Activated naive CD4-positive, alpha-beta T cell treated with anti-CD3 and anti-CD28 coated beads, Interleukin-2, amount 50 U/mL, for 72 hours (primary cell): ENCODE data around the gene BRMS1L. TPM values are rescaled to one million over a fixed set of nuclear protein-coding genes. Genes with fewer than 3 reads are reported as not detected.
A peak's percentile ranks its signal among the peaks of the same experiment; 100 is the strongest.

Source experiments
- ATAC-seq, 2 donors: fragments of 150-1000 bp; cut with Tn5 transposase; 2 replicates each; pipeline ENCODE4 v1.10.0; 2021; ENCODE audit warnings: mild to moderate bottlenecking in 2 of 2, moderate library complexity in 2 of 2
- DNase-seq, 2 donors: peaks; one replicate each; pipeline ENCODE4 v3.0.0; 2021 to 2022; ENCODE audit warnings: low spot score in 2 of 2
- H3K27ac Mint-ChIP-seq, 2 donors: one replicate each; pipeline ENCODE4 v1.8.0; 2022; ENCODE audit warnings: mild to moderate bottlenecking in 2 of 2, mixed read lengths in 2 of 2
- H3K36me3 Mint-ChIP-seq, 2 donors: one replicate each; pipeline ENCODE4 v1.8.0; 2022; ENCODE audit warnings: mixed read lengths in 2 of 2
- H3K9me3 Mint-ChIP-seq, 2 donors: one replicate each; pipeline ENCODE4 v1.8.0; 2022; ENCODE audit warnings: mixed read lengths in 2 of 2
- total RNA-seq, 2 donors: library from RNA; stranded (reverse); gene quantifications; one replicate each; pipeline ENCODE4 v1.2.3, GENCODE V29; 2022

Gene BRMS1L
- total RNA-seq, 2 donors from 2014 or later, result 5.1 to 5.7 TPM

DNA sequence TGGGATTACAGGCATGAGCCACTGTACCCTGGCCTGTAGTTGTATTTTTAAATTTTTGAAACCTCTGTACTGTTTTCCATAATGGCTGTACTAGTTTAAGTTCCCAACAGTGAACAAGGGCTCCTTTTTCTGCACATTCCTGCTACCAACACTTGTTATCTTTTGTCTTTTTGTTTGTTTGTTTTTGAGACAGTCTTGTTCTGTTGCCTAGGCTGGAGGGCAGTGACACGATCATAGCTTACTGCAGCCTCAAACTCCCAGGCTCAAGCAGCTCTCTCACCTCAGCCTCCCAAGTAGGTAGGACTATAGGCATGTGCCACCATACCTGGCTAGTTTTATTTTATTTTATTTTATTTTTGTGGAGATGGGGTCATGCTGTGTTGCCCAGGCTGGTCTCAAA, 23.0 kb downstream of the BRMS1L start:
- ATAC-seq (no peak), DNase-seq (no peak)
- Mint-ChIP-seq H3K9me3 (no peaks in the 10 kb centered on the region), H3K36me3 (peaks cover 22 to 32% of the 10 kb centered on the region in 2 donors), H3K27ac (peak overlapping the region in 1 of 2 donors; percentile 2)

DNA sequence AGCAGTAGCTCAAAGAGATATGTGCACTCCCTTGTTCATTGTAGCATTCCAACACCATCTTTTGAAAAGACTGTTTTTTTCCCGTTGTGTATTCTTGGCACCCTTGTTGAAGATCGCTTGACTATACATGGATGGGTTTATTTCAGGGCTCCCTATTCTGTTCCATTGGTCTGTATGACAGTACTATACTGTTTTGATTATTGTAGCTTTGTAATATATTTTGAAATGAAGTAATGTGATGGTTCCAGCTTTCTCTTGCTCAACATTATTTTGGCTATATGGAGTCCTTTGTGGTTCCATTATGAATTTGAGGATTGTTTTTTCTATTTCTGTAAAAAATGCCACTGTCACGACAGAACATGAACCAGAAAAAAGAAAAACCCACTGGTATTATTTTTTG, 25.7 kb downstream of the BRMS1L start:
- peaks cover 11 to 14% of the 10 kb centered on the region in 2 donors for H3K36me3 Mint-ChIP-seq
- H3K9me3 Mint-ChIP-seq, result no peaks in the 10 kb centered on the region
- no peak overlapping the region for H3K27ac Mint-ChIP-seq
- no peak for DNase-seq
- ATAC-seq, result no peak

DNA sequence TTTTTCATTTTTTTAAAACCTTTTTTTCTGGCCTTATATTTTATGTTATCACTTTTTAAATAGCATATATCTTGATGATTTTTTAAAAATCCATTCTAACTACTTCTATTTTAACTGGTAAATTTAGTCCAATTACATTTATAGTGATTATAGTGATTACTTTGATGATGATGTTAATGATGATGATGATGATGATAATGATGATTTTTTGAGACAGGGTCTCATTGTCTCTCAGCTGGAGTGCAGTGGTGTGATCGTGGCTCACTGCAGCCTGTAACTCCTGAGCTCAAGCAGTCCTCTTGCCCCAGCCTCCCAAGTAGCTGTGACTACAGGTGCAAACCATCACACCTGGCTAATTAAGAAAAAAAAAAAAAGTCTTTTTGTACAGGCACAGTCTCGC, 27.1 kb downstream of the BRMS1L start:
- H3K27ac Mint-ChIP-seq, result no peak overlapping the region
- DNase-seq, result no peak
- no peak for ATAC-seq
- peaks cover 11 to 13% of the 10 kb centered on the region in 2 donors for H3K36me3 Mint-ChIP-seq
- no peaks in the 10 kb centered on the region for H3K9me3 Mint-ChIP-seq

DNA sequence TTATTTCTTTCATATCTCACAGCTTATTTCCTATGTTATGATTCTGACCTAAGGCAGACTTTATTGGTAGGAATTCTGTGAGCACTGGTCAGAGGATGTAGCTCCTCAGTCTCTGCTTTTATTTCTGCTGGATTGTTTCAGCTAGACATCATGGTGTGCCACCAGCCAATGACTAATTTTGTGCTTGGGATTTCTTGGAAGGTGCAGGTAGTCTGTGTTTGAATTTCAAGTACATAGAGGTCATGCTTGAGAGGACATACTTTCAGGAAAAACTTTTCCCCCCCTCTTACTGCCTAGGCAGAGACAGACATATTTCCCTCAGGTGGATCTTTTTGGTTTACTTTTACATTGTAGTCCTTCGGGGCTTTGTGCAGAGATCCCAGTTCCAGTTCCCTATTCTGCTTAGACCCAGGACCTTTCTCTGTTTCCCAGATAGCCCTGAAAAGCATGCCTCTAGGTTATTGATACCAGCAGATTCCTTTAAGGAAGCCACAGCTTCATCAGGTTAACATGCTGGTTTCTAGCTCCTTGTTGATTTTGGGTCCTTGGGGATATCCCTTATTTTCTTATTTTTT, 28.6 kb downstream of the BRMS1L start:
- Mint-ChIP-seq H3K36me3 (peaks cover 11 to 13% of the 10 kb centered on the region in 2 donors), H3K9me3 (no peaks in the 10 kb centered on the region), H3K27ac (no peak overlapping the region)
- DNase-seq (no peak), ATAC-seq (no peak)

DNA sequence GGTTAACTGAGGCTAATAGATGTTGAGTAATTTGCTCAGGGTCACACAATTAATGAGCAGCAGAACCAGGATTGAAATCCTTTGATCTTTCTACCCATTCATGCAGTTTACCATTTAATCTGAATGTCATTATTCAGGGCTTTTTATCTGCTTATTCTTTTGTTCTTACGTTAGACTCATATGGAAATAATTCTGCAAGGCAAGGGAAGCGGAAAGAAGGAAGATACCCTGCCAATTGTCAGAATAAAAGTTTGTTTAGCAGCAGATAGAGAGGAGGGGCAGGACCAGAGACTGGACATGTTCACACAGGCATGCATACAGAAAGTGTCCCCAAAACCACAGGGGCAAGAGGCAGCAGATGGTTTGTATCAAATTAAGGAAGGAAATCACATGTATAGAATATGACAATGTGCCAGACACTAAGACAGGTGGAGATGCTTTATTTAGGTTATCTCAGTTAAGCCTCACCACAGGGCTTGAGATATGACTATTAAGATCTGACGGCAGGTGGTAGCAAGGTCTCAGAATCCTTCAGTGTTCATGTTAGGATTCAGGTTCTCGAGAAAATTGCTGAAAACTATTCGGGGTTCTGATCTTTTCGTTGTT, 29.8 kb downstream of the BRMS1L start:
- ATAC-seq (no peak), DNase-seq (no peak)
- Mint-ChIP-seq H3K36me3 (peaks cover 9 to 12% of the 10 kb centered on the region in 2 donors), H3K27ac (no peak overlapping the region), H3K9me3 (no peaks in the 10 kb centered on the region)

DNA sequence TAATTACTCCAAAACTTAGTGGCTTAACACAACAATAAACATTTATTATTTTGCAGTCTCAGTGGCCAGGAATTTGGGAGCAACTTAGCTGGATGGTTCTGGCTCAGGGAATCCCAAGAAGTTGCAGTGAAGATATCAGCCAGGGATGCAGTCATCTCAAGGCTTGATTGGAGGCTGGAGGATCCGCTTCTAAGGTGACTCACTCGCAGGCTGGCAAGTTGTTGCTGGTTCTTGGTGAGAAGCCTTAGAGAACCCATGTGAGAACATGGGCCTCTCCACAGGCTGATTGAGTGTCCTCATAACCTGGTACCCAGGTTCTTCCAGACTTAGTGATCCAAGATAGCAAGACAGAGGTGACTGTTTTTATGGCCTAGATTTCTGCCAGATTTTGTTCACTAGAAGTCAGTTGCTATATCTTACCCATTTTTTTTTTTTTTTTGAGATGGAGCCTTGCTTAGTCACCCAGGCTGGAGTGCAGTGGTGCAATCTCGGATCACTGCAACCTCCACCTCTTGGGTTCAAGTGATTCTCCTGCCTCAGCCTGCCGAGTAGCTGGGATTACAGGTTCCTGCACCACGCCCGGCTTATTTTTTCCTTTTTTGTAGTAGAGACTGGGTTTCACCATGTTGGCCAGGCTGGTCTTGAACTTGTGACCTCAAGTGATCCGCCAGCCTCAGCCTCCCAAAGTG, 32.5 kb downstream of the BRMS1L start:
- no peak overlapping the region for H3K27ac Mint-ChIP-seq
- DNase-seq, result no peak
- no peak for ATAC-seq
- H3K9me3 Mint-ChIP-seq, result no peaks in the 10 kb centered on the region
- peaks cover 0 to 5% of the 10 kb centered on the region in 2 donors for H3K36me3 Mint-ChIP-seq

DNA sequence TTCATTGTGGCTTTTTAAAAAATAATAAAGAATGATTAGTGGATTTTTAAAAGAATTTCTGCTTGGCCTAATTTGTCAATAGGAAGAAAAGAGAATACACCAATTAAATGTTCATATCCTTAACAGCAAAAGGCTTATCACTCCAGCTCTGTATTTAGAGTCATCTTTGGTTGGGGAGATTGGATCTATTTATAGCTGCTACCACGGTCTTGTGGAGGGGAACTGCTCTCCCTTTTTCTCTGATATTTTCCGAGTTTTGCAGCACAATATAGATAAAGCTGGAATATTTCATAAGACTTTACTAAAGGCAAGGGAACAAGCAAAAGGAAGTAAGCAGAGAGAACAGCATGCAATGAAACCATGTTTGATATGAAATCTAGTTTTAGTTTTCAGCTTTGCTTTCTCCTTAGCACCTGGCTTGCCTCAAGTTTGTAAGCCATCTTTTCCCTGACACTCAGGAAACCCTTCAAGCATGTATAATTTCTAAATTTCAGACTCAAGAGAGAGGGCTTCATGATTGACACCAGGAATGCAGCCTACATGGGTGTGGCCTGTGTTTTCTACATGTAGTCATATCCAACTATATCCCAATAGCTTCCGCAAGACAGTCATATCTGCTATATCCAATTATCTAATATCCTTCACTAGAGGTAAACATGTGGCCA, 35.2 kb downstream of the BRMS1L start:
- no peak for ATAC-seq
- DNase-seq, result no peak
- Mint-ChIP-seq H3K36me3 (peaks cover 0 to 5% of the 10 kb centered on the region in 2 donors), H3K27ac (no peak overlapping the region), H3K9me3 (no peaks in the 10 kb centered on the region)

DNA sequence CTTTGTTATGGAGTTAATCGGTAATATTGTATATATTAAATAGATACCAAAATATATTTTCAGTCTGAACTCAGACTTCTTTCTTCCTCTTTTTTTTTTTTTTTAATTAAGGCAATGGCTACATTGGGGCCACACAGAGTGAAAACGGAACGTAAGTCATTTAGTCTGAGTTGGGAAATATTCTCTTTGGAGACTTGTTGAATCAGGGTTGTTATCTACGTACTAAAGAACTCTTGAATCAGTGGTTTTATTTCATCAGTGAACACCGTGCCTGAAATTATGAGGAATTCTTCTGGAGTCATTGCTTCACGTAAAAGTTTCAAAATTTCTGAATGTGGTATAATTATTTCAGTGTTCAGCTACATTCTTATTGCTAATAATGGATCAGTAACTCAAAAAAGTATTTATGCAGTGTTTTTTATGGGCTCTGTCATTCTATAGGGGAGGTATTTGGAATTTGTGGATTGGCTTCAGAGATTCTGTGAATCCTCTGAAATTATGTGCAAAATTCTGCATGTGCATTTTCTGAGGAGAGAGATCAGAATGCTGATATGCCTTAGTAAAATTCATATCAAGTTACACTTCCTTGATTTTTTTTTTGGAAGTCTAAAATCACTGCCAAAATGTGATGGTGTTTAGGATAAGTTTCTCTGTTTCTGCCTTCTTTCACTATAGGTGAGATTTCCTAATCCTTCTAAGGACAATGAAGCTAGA, 39.6 kb downstream of the BRMS1L start:
- ATAC-seq (no peak), DNase-seq (no peak)
- H3K27ac Mint-ChIP-seq, result no peak overlapping the region
- H3K9me3 Mint-ChIP-seq, result no peaks in the 10 kb centered on the region
- H3K36me3 Mint-ChIP-seq, result peaks cover 0 to 5% of the 10 kb centered on the region in 2 donors

DNA sequence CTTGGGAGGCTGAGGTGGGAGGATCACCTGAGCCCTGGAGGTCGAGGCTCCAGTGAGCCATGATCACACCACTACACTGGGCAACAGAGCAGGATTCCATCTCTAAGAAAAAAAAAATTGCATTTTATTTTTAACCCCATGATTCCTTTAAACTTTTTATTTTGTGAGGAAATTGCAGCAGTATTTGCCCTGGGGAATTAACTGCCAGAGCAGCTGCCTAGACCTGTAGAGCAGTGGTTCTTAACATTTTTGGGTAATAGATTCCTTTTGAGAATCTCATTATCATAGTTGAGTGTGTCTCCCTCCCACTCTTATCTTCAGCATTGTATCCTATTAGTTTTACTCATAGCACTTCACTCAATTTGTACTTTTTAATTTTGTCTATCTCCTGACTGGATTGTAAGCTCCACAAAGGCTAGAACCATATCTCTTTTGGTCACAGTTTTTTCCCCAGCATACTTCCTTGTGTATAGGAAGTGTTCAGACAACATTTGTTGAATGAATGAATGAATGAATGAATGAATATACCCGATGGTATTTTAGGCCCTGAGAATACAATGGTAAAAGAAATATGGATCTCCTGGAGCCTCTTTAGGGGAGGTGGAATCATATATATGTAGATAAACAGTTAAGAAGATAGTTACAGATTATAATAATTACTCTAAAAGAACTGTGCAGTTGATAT, 40.6 kb downstream of the BRMS1L start:
- DNase-seq (no peak), ATAC-seq (no peak)
- Mint-ChIP-seq H3K27ac (peak overlapping the region in 1 of 2 donors; percentile 31), H3K36me3 (peaks cover 0 to 5% of the 10 kb centered on the region in 2 donors), H3K9me3 (no peaks in the 10 kb centered on the region)

DNA sequence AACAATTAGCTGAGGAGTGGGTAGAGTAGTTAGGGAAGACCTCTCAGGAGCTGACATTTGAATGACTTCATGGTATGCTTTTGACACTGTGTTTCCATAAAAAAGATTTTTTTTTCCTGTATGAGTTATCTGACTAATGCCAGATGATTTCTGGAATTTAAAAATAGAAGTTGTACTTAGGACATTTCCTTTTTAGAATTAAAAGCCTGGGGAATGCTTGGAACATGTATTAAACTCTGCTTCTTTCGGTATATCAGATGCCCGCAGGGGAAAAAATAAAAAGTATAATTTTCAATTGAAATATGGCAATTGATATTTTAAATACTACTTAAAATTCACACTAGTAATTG, 41.1 kb downstream of the BRMS1L start:
- DNase-seq (no peak), ATAC-seq (no peak)
- no peaks in the 10 kb centered on the region for H3K9me3 Mint-ChIP-seq
- no peak overlapping the region for H3K27ac Mint-ChIP-seq
- H3K36me3 Mint-ChIP-seq, result peaks cover 0 to 5% of the 10 kb centered on the region in 2 donors

DNA sequence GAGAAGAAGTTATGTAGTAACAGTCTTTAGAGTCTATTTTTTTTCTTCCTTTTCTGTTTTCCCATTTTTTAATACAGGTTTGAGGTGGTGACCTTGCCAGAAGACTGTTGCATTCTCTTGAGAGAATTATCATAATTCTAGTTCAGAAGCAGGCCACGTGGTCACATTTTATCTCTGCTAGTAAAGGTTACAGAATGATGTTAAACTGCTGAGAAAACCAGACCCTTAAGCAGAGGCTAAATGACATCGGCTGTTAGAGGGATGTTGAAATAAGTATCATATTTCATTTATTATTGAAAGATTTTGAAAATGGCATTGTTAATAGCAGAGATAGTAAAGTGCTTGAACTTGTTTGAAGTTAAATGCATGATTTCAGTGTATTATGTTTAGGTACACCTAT, 49.2 kb downstream of the BRMS1L start:
- ATAC-seq (no peak), DNase-seq (no peak)
- Mint-ChIP-seq H3K36me3 (no peaks in the 10 kb centered on the region), H3K9me3 (no peaks in the 10 kb centered on the region), H3K27ac (no peak overlapping the region)

DNA sequence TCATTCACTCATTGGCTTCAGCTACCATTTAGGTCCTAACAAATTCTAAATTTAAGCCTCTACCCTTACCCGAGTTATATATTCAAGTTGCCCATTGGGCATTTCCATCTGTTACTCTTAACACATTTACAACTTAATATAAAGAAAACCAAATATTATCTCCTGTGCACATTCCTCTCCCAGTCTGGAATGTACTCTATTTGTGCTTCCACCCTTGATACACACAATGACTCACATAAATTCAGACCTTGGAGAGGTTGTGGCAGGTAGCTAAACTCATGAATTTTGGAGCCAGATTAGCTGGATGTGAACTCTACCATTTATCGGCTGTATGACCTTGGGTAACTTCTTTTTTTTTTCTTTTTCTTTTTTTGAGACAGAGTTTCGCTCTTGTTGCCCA, 51.1 kb downstream of the BRMS1L start:
- no peak for DNase-seq
- ATAC-seq, result no peak
- H3K36me3 Mint-ChIP-seq, result no peaks in the 10 kb centered on the region
- H3K27ac Mint-ChIP-seq, result no peak overlapping the region
- no peaks in the 10 kb centered on the region for H3K9me3 Mint-ChIP-seq

DNA sequence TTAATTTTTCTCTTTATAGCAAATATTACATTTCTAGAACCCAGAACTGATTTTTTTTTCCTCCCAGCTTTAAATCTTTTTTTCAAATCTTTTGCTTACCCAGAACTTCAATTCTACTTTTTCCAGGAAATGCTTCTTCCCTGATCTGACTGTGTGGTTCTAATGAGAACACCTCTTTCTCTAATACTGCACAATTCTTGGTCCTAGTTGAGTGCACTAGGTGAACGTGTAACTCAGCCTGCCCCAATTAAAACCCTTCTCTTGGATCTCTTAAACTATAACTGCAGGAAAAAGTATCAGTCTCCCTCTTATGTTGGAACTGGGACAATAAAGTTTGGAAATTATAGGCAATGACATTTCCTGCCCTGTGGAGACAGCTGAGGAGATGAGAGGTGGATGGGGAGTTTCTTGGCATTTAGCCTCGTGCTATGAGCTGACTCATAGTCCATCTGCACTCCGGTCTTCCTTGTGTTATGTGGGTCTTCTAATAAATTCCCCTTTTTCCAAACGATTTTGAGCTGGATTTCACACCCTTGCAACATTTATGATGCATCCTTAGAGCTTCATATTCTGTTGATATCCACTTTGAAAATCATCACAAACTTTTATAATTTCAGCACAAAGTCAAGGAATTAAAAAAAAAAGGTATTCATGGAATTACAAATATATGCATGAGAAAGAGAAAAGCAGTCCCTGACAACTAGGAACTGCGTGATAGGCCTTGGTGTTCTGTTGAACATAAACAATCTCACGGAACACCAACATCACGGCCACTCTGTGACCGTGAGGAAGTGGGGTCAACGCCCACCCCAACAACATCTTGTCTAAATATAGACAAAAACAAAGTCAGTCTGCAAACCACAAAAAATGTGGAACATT, 52.4 kb downstream of the BRMS1L start:
- H3K36me3 Mint-ChIP-seq, result no peaks in the 10 kb centered on the region
- no peak for DNase-seq
- no peak overlapping the region for H3K27ac Mint-ChIP-seq
- H3K9me3 Mint-ChIP-seq, result no peaks in the 10 kb centered on the region
- ATAC-seq, result no peak

DNA sequence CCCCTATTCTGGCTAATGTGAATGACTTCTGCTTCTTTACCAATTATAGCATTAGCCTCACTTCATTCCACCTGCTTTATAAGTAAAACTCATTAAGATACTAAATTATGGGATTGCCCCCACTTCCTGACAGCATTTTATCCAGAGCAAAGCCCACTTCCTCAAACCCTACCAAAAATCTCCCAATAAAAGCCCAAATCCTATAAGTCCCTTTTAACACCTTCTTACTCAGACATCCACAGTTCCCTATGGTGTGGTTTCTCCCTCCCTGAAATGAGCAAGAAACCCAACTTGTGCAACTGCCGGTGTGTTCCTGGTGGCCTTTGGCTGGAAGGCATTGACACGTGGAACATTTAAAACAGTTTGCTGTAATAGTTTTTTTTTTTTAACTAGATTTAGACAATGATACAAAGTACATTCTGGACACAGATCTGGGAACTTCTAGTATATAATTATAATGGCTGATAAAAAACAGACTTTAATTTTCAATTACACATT, 53.1 kb downstream of the BRMS1L start:
- DNase-seq, result no peak
- Mint-ChIP-seq H3K27ac (no peak overlapping the region), H3K36me3 (no peaks in the 10 kb centered on the region), H3K9me3 (no peaks in the 10 kb centered on the region)
- no peak for ATAC-seq

DNA sequence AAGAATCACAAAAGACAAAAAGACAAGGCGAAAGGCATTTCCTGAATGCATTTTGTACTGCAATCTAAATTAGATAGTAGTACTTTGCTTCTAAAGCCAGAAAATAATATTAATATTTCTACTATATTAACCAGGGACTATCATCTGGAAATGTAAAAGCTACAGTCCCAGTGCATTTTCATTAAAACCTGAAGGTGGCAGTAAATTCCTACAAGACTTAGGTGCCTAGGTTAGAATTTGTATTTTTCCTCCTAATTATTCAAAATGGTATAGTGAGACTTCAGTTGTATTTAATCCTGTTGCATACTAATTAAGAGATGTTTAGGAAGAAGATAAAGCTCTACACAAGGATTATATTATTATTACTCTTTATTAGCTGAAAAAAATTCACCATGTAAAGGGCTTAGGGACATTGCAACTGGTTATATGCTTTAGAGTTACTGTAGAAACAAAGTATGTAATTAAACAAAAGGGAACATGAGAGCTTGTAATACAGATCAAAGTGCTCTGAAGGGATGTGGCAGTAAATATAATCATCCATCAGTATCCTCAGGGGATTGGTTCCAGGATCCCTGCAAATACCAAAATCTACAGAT, 53.6 kb downstream of the BRMS1L start:
- no peak for ATAC-seq
- Mint-ChIP-seq H3K36me3 (no peaks in the 10 kb centered on the region), H3K27ac (no peak overlapping the region), H3K9me3 (no peaks in the 10 kb centered on the region)
- DNase-seq, result no peak
